NCI-H460 (cell line): ENCODE measurements around the gene POLE. TPM values are rescaled to one million over a fixed set of nuclear protein-coding genes. Genes with fewer than 3 reads are reported as not detected.

Experiments
- DNase-seq: peaks from one replicate; pipeline ENCODE4 v3.0.0-alpha.2; 2016; ENCODE audit warnings: low read depth; ENCODE audit errors: extremely low read depth
- total RNA-seq: library from RNA; depleted of rRNA; stranded (reverse); fragments of >200 nt; shearing (Covaris generic); gene quantifications from 2 replicates; pipeline ENCODE4 v1.2.3, GENCODE V29; 2014

Gene POLE
- total RNA-seq, 1 experiment from 2014 or later = 25.6 TPM

- no peak for DNase-seq
Observed at GRCh38 chr12:132658149-132658894, 28.8 kb downstream of the POLE start.

DNA sequence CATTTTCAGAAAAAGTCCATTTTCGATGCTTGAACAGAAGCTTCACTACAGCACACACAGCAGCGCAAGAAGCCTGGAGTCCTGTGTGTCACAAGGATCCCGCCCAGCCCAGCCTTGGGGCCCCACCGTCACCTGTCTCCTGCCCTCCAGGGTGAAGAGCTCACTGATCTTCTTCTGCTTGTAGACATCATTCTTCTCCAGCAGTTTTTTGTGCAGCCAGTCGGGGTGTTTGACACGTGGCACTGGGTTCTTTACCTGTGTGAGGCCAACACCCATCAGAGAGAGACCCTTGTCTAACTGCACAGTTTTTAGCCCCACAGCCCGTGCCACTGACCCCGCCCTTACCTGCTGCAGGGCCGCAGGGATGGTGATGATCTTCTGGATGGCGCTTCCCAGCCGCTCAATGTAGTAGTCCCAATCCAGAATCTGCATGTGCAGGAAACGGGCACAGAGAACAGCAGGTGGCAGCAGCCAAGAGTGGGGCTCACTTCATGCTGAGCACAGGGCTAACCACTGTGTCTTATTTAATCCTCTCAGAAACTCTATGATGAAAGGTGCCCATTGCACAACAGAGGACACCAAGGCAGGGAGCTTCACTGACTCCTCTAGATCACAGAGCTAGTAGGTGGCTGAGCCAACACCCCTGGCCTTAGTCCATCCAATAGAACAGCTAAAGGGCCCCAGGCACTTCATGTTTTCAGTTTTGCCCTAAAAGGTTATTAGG is 30.0 kb downstream of the POLE start:
- DNase-seq = no peak

GRCh38 chr12:132653567-132654290 is 33.4 kb downstream of the POLE start:
- DNase-seq = no peak

DNA sequence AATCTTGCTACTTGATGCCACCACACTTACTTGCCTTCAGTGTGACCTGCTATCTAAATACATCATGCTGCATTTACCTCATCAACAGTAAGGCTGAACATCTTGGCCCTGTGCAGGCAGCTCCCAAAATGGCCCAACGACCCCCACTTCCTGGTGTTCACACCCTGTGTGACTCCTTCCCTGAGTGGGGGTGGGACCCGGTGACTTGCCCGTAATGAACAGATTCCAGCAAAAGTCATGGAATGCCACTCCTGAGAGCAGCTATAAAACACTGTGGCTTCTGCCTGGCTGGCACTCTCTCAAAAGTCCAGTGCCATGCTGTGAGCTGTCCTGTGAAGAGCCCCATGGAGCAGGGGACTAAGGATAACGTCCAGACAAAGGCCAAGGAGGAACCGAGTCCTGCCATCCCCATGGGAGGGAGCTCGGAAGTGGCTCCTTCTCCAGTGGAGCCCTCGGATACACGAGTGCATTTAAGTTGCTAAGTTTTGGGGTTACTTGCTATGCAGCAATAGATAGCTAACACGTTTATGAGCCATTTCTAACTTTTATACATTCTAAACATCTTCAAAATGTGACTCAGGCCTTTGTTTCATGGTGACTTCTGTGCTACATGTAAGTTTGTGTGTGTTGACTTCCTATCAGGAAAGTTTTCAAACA is 35.6 kb downstream of the POLE start:
- DNase-seq = no peak

GRCh38 chr12:132649226-132649945 is 37.8 kb downstream of the POLE start:
- no peak for DNase-seq

- no peak for DNase-seq
Observed at GRCh38 chr12:132648616-132649225, 38.4 kb downstream of the POLE start.

GRCh38 chr12:132647858-132648257 is 39.3 kb downstream of the POLE start:
- no peak for DNase-seq

DNA sequence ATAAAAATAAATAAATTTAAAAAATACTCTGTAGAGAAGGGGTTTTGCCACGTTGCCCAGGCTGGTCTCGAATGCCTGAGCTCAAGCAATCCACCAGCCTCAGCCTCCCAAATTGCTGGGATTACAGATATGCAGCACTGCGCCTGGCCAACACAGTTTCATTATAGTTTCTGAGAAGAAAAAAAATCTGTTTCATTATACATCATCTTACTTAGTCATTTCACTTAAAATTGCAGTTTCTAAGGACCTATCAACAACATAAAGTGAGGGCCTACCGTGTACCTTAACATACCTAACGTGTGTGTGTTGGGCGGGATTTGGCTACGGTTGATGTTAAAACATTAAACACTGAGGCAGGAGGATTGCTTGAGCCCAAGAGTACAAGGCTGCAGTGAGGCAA is 40.3 kb downstream of the POLE start:
- DNase-seq = no peak

GRCh38 chr12:132642846-132643835 is 44.0 kb downstream of the POLE start:
- DNase-seq = no peak

GRCh38 chr12:132641811-132642650 is 45.1 kb downstream of the POLE start:
- no peak for DNase-seq

- no peak for DNase-seq
Observed at GRCh38 chr12:132640936-132641335, 46.2 kb downstream of the POLE start.

DNA sequence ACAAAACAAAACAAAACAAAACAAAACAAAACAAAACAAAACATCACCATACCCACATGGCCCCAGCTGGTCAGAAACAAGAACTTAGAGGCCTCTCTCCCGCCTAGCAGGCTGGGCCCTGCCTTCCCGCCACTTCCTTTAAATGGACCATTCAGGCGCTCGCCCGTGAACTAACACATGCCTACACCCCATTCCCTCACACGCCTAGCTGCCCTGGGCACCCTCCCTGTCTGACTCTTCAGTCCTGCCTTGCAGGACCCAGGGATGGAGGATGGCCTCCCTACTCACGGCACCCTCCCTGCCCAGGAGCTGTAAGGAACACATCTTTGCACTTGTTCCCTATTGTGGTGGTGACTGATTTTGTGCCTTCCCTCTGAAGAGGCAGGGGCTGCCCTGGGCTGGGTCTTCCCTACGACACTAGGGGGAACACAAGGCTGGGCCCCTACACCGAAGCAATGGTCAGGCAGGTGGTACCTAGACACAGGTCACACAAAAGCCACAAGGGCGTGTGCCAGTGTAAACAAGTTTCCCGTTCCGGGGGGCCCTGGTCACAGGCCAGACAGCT is 47.1 kb downstream of the POLE start:
- no peak for DNase-seq

DNA sequence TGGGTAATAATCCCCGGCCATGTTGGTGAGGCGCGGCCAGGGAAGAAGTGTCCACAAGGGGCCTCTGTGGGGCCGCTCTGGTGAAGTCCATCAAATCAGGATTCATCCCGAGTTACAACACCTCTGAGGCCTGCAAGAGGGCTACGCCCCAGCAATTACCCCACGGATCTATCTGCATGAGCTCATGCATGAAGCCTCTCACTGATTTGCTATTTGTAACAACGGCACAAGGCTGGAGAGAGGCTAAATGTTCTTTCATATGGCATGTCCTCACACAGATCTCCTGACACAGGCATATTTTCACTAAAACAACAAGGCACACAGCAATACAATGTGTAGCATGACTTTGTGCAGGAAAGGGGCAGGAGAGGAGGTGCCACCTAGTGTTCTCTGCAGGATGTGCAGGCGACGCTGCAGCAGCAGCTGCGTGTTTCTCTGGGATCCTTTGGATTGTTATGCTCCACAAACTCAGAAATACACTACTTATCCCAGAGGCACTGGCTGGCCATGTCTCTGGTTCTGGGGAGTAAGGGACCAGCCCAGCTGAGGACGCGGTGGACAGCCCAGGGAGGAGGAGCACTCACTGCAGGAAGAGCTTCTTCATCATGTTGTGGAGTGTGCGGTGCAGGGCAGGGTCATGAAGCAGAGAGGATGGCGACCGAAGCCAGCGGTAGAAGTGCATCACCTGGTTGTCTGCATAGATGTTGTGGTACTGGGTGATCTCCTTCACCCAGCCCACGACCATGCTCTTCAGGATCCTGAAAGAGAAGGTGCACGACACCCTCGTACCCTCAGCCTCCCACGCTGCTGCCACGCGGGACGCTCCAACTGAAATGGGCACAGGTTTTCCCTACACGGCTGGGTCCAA is 48.4 kb downstream of the POLE start:
- peak; percentile 24 for DNase-seq

- no peak for DNase-seq
Observed at GRCh38 chr12:132637811-132638210, 49.3 kb downstream of the POLE start.

DNA sequence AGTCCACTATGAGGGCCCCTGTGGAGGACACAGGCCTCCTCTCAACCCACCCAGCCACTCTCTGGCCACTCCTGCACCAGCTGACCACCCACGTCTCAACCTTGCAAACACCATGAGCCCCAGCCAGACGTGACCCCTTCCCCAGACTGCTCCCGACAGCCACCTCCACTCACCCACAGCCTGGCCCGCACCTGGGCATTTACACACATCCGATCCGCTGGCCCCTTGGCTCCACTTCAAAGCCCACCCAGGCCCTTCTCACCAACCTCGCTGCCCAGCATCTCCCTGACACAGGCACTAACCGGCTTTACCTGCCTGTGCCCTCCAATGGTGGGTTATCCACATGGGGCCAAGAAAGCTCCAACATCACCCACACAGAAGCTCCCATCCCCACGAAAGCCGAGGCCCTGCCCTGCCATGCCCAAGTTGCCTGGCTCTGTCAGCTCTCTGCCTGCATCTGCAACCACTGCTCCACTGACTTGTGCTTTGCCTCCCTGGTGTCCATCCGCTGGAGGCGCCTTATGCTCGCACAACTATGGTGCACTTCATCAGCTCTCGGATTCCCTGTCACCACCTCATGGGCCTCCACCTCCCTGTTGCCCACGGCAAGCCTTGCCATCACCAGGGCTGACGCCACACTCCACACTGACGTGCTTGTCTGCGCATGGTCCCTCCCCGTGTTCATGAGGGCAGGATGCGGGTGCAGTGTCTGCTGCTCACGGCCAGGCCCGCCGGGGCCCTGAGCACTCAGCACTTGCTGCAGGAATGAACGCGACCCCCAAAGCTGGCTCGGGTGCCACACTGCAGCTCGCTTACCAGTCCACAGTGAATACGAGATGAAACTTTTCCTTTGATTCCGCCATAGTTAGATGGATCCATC is 51.8 kb downstream of the POLE start:
- no peak for DNase-seq
